Glomerular visceral epithelial cell (primary cell): ENCODE data around the gene FAM43A.

ENCODE experiments used
- DNase-seq: peaks from one replicate; pipeline ENCODE4 v3.0.0-alpha.2; 2016; ENCODE audit errors: extremely low spot score

Gene FAM43A, protein sequence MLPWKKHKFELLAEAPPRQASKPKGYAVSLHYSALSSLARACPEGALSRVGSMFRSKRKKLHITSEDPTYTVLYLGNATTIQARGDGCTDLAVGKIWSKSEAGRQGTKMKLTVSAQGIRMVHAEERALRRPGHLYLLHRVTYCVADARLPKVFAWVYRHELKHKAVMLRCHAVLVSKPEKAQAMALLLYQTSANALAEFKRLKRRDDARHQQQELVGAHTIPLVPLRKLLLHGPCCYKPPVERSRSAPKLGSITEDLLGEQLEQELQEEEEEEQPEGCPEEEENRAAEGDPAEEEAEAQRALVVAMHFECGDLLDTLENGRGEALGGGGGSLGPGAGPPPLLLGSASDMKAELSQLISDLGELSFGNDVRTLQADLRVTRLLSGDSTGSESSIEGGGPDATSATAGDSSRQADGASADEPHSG

DNA sequence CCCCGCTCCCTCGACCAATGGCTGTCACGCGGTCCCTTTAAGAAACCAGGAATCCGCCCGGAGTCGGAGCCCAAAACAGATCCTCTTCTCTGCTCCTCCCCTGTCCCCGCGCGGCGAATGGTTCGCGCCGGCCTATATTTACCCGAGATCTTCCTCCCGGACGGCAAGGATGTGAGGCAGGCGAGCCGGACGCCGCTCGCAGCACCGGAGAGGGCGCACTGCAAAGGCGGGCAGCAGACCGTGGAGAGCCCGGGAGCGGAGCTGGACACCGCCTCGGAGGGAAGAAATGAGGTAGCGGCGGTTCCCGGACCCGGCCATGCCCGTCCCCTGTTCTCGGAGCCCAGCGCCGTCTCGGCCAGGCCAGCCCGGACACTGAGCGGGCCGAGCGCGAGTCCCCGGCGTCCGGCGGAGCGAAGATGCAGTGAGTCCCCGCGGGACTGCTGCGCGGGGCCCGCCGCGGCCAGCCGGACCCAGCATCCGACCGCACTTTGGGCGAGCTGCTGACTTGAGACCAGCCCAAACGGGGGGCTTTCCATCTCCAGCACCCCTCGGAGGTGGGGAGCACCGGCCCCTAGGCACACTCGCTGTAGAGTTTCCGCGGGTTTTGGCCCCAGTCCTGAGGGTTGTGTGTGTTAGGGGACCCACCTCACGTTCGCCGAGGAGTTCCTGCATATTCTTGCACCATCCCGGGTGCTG, at the start of gene FAM43A:
Gene FAM43A (plus strand): TSS at position 166 of the 696 bp plus-strand sequence. CDS start 944 bp downstream, outside the sequence.
- DNase-seq, result peak; percentile 75

DNA sequence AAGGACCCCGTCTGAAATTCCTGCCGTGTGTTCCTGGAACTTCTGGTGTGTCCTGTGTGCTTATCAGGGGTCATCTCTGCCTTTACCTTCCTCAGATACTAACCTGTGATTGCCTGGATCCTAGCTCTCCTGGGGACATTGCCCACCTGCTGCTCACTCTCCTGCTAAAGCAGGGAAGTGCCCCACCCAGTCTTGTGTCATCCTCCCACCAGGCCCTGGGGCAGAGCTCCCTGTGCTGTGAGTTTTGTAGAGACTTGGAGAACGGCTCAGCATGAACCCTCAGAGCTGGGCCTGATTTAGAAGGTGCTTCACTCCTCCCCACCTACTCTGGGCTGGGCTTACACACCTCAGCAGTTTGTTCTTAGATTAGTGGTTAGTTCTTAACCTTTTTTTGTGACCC, 48.6 kb upstream of the FAM43A start:
- no peak for DNase-seq

DNA sequence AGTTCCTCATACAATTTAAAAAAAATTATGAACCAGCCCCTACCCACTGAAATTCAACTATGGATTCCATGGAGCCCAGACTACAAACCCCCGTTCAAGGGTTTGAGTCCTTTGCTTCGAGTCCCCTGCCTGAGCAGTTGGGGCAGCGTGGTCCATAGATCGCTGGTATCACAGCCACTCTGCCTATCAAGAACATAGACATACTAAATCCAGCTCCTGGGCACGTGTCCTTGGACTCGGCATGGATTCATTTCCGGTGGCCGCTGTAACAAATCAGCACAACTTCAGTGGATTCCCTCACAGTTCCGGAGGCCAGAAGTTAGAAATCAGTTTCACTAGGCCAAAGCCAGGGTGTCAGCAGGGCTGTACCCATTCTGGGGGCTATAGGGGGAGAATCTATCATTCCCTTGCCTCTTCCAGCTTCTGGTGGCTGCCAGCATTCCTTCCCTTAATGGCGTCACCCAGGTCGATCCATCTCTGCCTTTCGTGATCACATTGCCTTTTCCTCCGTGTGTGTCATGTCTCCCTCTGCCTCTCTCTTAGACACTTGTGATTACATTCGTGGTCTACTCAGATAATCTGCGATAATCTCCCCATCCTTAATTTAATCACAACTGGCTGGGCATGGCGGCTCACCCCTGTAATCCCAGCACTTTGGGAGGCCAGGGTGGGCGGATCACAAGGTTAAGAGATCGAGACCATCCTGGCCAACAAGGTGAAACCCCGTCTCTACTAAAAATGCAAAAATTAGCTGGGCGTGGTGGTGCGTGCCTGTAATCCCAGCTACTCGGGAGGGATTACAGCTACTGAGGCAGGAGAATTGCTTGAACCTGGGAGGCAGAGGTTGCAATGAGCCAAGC, 47.9 kb upstream of the FAM43A start:
- no peak for DNase-seq

DNA sequence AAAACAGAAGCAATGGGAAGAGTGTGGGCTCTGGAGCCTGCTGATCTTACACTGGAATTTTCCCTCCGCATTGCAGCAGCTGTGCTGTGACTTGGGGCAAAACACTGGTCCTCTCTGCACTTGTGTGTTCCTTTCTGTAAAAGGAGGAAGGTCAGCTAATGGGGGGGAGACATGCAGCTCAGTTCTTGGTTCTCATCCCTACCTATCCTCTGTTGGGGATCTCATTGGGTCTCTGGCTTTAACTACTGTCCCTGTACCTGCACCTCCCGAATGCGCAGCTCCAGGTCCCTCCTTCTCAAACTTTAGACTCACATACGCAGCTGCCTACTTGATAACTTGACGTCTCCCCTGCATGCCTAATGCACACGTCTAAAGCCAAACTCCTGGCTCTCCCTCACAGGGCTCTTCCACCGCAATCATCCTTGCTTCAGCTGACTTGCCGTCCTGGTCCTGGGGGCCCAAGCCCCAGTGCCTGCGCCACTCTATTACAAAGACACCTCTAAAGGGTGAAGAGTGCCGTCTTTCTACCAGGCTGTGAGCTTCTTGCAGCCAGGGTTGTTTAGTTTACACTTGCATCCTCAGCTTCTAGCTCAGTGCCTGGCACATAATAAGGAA, 46.6 kb upstream of the FAM43A start:
- DNase-seq, result no peak

DNA sequence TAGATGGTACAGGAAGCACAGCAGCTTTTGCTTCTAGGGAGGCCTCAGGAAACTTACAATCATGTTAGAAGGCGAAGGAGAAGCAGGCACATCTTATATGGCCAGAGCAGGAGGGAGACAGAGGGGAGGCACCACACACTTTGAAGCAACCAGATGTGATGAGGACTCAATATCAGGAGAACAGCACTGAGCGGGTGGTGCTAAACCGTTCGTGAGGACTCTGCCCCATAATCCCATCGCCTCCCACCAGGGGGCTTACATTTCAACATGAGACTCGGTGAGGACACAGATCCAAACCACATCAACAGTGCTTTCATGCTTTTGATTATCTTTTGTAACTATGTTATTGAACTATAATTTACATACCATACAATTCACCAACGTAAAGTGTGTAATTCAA, 44.9 kb upstream of the FAM43A start:
- peak; percentile 41 for DNase-seq

DNA sequence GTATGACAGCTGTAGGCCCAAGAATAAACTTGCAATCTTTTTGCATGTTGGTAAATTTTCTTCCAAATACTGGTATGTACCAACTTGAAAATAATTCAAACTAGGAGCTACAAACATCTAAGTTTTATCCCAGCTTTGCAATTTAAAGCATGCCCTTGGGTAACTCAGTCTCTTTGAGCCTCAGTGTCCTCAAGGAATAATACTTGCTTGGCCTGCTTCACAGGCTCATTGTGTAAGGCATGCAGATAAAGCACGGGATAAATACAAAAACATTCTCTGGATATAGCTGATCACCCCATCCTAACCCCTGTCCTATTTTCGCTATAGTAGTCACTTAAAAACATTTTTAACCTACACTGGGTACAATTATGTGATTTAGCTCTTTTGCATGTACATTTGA, 42.9 kb upstream of the FAM43A start:
- no peak for DNase-seq

DNA sequence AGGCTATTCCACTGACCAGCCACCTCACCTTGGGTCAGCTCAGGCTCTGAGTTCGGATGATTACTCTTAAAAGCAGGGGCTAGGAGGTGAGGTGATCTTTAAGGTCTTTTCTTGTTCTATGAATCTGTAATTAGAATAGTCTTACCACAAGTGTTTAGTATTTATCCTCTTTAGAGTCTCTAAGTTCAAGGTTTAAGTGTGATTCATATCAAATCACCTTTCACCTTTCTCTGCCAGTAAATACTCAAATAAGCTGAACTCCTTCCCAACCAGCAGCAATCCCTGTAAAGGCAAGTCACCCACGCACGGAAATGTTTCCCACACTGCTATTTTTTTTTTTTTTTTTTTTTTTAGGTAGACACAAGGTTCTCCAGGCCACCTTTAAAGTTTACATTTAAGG, 37.9 kb upstream of the FAM43A start:
- no peak for DNase-seq

DNA sequence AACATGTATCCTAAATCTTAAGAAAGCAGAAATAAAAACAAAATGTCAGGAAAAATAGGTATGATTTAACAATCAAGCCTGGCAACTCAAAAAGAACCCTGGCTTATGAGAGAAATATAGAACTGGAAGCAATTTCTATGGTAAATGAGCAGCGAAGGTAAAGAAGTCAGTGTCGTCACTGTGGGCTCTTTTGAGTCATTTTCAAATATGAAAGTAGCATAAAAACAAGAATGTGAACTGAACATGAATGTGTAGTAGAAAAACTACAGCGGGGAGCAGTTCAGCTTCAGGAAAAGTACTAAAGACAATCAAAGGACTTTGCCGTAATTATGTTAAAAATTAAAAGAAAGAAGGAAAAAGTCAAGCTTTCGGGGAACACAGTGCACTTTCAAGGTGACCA, 31.2 kb upstream of the FAM43A start:
- no peak for DNase-seq

DNA sequence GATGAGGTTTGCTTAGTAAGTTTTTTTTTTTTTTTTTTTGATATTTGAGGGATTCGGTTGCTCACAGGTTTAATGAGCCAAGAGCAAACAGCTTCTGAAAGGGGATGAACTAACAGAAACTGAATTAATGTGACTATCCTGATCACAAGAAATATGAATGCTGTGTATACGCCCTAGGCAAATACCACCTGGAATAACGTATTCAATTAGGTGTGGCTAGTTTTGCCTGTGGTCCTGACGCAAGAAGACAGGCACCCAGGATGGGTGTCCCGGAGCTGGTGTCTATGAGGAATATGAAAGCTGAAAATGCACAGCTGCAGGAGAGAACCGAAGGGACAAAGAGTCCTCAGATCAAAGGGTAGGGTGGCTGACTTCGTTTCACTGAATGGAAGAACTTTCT, 28.2 kb upstream of the FAM43A start:
- no peak for DNase-seq

DNA sequence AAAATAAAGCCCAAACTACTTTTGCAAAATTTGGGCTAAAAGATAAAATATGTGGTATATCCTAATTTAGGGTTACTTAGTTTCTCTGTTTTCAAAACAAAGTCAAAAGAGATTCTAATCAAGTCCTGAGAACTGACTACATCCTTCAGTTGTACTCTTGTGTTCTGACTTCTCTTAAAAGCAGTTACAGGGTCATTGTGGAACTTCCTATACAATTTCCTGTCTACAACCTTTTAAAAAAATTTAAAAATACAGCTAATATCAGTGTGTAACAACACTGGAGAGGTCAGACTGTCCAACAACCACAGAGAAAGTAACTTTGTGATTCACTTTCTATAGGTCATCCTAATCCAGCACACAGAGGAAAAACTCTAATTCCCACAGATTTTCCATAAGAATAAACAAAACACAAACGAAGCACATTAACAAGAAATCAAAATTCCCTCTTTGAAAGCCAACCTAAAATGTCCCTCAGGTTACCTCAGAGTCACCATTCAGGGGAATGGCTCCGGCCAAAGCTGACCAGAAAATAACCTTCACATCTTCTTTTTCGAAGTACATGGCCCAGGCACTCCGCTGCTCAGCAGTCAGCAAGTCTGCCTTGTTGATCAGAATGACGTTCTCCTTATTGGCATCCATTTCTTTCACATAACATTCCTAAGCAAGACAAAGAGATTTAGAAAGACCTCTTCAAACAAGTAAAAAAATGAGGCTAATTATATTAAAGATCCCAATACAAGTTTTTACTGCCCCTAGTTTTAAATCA, 27.0 kb upstream of the FAM43A start:
- no peak for DNase-seq

DNA sequence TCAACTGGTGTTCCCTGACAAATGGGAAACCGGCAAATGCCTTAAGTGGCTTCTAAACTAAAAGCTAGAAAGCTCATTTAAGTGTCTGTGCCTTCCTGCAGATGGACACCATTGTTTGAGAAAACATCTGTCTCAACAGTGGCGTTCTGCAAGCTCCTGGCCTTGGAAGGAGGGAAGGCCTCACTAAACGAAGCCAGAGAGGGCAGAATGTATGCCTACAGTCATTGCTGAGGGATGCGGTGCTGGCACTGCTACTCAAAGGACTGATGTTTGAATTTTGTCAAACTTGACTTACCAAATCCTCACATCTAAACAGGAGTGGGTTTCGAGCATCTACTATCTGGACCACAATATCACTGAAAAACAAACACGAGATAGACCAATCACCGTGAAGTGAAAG, 25.9 kb upstream of the FAM43A start:
- no peak for DNase-seq

DNA sequence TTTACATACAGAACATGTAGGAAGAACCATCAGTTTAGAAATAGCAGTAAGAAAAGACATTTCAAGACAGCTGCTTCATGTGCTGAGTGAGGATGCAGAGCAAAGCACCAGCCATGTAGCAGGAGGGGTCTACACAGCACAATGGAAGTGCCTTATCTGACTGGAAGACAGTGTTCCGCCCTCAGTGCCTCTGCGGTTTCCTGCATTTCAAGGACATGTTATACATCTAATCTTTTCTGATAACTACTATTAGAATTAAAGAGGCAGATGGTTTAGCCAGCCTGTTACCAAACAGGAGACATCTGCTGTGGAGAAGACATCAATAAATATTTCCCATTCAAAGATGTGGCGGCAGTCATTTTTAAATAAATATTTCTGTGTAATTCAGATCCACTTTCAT, 24.3 kb upstream of the FAM43A start:
- DNase-seq, result no peak

DNA sequence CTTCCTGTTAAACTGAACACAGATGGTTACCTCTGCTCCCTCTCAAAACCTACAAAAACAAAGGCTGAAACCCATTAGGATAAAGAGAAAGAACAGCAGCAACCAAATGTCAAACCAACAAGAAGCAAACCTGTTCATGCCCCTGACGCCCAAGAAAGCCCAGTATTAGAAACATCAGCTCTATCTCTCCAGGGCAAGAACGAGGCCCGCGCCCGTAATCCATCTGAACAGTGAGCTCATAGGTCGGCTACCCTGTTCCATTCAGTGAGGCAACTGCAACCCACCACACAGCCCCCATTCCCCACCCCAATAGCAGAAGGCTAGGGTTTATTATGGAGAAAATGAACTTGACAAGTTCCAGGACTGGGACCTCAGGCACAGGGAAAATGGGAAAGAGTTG, 23.7 kb upstream of the FAM43A start:
- no peak for DNase-seq

DNA sequence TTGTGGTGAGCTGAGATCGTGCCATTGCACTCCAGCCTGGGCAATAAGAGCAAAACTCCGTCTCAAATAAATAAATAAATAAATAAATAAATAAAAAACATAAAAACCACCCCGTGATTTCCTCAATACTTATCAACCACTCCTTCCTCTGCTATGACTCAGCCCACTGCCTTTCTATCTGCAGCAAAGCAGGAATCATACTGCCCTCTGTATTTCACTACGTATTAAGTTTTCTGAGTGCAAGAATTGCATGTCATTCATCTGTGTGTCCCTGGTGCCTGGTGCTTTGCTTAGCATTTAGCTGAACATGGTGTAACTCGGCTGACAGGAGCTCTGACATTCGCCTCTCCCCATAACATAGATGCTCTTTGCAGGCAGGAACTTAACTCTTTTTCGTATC, 20.8 kb upstream of the FAM43A start:
- DNase-seq, result no peak

DNA sequence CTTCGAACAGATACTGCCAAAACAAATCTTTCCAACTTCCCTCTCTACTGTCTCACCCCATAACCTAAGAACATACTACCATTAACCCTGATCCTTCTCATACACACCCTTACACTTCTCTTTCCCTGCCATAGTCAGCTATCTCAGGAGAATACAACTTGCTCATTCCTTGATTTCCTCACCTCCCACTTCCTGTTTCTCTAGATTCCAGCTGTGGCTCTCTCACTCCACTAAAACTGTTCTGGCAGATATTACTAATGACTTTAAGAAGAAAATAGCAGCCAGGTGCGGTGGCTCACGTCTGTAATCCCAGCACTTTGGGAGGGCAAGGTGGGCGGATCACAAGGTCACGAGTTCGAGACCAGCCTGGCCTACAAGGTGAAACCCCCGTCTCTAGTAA, 18.3 kb upstream of the FAM43A start:
- DNase-seq, result no peak

DNA sequence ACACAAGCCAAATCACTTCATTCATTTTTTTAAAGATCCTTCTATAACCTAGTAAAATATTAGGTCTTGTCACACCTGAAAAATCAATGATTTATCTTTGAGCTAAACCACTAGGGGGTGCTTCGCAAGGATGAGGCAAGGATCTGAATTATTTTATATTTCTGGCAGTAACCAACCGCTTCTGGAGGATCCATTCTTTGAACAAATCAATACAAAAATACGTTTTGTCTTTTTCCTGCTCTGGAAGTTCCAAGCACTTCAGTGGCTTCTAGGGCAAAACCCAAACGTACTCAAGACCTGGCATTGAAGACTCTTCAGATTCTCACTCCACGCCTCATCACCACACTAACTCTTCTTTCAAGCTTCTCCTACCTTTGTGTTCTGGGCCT, 14.2 kb upstream of the FAM43A start:
- DNase-seq, result peak; percentile 41

DNA sequence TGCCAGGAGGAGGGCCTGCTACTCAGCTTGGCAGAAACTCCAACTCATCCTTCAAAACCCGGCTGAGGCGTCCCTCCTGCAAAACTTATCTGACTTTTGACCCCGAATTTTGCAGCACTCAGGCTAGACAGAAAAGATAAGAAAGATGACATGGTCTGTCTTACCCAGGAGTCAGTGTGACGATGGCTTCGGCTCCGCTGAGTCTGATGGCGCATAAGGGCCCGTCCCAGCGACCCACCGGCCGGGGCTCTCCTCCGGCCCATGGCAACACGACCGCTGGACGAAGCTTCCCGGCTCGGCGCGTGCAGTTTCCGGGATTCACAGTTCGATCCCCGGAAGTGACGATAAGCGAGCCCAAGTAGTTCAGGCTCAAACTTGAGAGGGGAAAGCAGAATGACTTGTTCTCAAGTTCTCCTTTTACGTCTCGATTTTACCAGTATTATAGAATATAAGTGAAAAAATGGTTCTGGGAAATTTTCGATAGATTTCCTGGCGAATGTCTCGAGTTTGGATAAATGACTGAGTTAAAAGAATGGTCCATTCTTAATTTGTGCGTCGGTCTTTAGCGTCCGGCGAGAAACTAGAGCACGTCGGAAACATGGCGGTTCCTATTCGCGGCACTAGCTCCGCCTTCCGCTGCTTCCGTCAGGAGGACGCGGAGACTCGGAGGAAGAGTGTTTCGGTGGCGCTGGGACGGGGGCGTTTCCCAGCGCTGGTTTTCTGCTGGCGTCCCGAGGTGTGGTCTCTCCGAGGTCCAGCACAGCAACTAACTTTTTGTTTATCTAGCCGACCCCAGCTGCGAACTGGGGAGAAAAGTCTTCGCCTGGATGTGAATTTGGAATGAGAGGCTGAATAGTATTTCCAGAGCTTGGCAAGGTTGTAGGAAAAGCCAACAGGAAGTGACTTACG, 13.5 kb upstream of the FAM43A start, which contains the start of gene LSG1:
Gene LSG1 (minus strand): TSS at position 292 of the 909 bp plus-strand sequence. CDS start 29 bp downstream, at position 263.
- peak; percentile 93 for DNase-seq

DNA sequence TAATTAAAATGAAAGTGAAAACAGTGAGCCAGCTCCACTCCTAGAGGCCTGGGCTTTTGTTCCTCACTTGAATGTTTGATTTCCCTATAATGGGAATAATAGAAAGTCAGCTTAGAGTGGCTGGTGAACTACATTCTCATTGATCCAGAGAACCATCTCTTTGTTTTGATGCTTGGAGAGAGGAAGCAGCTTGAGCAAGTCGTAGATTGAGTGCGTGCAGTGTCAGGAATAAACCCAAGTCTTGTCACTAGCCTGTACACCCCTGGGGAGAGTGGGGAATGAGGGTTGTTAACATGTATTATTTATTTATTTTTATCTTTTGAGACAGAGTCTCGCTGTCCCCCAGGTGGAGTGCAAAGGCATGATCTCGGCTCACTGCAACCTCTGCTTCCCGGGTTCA, 12.8 kb upstream of the FAM43A start:
- DNase-seq, result no peak

DNA sequence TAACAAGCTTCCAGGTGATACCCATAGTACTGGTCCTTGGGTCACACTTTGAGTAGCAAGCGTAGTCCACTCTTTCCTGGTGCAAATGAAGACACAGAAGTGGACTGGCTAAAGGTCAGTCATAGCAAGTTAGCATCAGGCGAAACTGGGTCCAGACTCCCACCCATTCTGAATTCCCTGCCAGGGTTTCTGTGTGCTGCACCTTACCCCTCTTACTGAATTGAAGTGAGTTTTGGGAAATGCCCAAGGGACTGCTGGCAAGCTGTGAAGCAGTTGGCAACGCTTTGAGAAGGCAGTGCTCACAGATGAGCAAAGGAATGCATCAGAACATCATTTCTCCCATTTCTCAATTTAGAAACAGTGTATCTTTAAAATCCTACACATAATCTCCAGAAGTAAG, 11.9 kb upstream of the FAM43A start:
- DNase-seq, result no peak

DNA sequence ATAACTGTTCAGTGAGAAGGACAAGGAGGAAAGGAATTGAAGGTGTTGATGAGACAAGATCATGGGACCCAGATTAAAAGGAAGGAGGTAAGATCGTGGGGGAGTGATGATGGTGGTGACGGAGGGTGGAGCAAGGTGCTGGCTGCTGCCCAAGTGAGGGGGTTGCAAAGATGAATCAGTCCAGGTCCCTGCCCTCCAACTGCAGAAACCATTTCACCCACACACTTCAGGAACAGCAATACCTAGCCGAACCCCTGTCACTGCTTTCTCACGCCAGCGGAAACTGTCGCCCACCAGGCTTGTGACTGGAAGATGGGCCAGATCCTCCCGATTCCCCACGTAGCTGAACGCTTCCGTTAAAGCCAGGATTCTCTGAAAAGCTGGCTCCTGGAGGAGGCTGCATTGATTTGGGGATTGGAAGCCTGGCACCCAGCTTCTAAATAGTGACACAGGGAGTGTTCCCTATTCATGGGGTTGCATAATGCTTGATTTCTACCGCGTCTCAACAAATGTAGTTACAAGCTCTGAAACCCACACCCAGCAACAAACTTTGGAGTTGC, 10.5 kb upstream of the FAM43A start:
- no peak for DNase-seq
